ENCODE results near the gene ASB9. TPM values are rescaled to one million over a fixed set of nuclear protein-coding genes. Genes with fewer than 3 reads are reported as not detected.
"Not testable (repeated sequence)": the region's sequence is repeated elsewhere in the genome, so short reads cannot be mapped to it uniquely, and the experiment has no call there.

ASB9 gene
- total RNA-seq, 1 donor from 2014 or later = 10.6 TPM

GRCh38 chrX:15242899-15243555 is 26.9 kb downstream of the ASB9 start:
- peak; percentile 52 for DNase-seq (ENCODE audit: extremely low read depth, low read depth, low spot score)

- no peak for DNase-seq (ENCODE audit: extremely low read depth, low read depth, low spot score)
These were observed 28.6 kb downstream of the ASB9 start for GRCh38 chrX:15241301-15241700.

GRCh38 chrX:15240414-15240813 is 29.5 kb downstream of the ASB9 start:
- no peak for DNase-seq (ENCODE audit: extremely low read depth, low read depth, low spot score)

- no peak for DNase-seq (ENCODE audit: extremely low read depth, low read depth, low spot score)
These were observed 33.7 kb downstream of the ASB9 start for GRCh38 chrX:15236146-15236545.

GRCh38 chrX:15235001-15235400 is 34.9 kb downstream of the ASB9 start:
- no peak for DNase-seq (ENCODE audit: extremely low read depth, low read depth, low spot score)

- no peak for DNase-seq (ENCODE audit: extremely low read depth, low read depth, low spot score)
These were observed 36.4 kb downstream of the ASB9 start for GRCh38 chrX:15233416-15234015.

GRCh38 chrX:15224747-15225146 is 45.1 kb downstream of the ASB9 start:
- no peak for DNase-seq (ENCODE audit: extremely low read depth, low read depth, low spot score)

GRCh38 chrX:15221321-15221720 is 48.6 kb downstream of the ASB9 start:
- no peak for DNase-seq (ENCODE audit: extremely low read depth, low read depth, low spot score)

- no peak for DNase-seq (ENCODE audit: extremely low read depth, low read depth, low spot score)
These were observed 52.7 kb downstream of the ASB9 start for GRCh38 chrX:15217161-15217560.

- no peak for DNase-seq (ENCODE audit: extremely low read depth, low read depth, low spot score)
These were observed 53.6 kb downstream of the ASB9 start for GRCh38 chrX:15216280-15216679.

- DNase-seq (ENCODE audit: extremely low read depth, low read depth, low spot score) = no peak
These were observed 54.5 kb downstream of the ASB9 start for GRCh38 chrX:15215366-15215765.

- DNase-seq (ENCODE audit: extremely low read depth, low read depth, low spot score) = no peak
These were observed 55.3 kb downstream of the ASB9 start for GRCh38 chrX:15214588-15214987.

- DNase-seq (ENCODE audit: extremely low read depth, low read depth, low spot score) = no peak
These were observed 60.8 kb downstream of the ASB9 start for GRCh38 chrX:15209096-15209495.

- no peak for DNase-seq (ENCODE audit: extremely low read depth, low read depth, low spot score)
These were observed 61.9 kb downstream of the ASB9 start for GRCh38 chrX:15207994-15208393.

GRCh38 chrX:15207384-15207783 is 62.5 kb downstream of the ASB9 start:
- DNase-seq (ENCODE audit: extremely low read depth, low read depth, low spot score) = no peak

GRCh38 chrX:15206306-15206705 is 63.6 kb downstream of the ASB9 start:
- DNase-seq (ENCODE audit: extremely low read depth, low read depth, low spot score) = peak; percentile 3

GRCh38 chrX:15204130-15204751 is 65.6 kb downstream of the ASB9 start:
- DNase-seq (ENCODE audit: extremely low read depth, low read depth, low spot score) = no peak

GRCh38 chrX:15203694-15204093 is 66.2 kb downstream of the ASB9 start:
- no peak for DNase-seq (ENCODE audit: extremely low read depth, low read depth, low spot score)

GRCh38 chrX:15202454-15203177 is 67.3 kb downstream of the ASB9 start:
- DNase-seq (ENCODE audit: extremely low read depth, low read depth, low spot score) = no peak

GRCh38 chrX:15200871-15201270 is 69.0 kb downstream of the ASB9 start:
- no peak for DNase-seq (ENCODE audit: extremely low read depth, low read depth, low spot score)

- DNase-seq (ENCODE audit: extremely low read depth, low read depth, low spot score) = not testable (repeated sequence)
These were observed 71.2 kb downstream of the ASB9 start for GRCh38 chrX:15198608-15199202.

Measured in glomerular endothelial cell (primary cell).